H9 (cell line): ENCODE results near the gene ALDH2. TPM values are rescaled to one million over a fixed set of nuclear protein-coding genes. Genes with fewer than 3 reads are reported as not detected.
"Not testable (repeated sequence)": the region's sequence is repeated elsewhere in the genome, so short reads cannot be mapped to it uniquely, and the experiment has no call there.

Source experiments
- DNase-seq: peaks from one replicate; pipeline ENCODE4 v3.0.0-alpha.2; 2017
- H2AFZ ChIP-seq: one replicate; pipeline ENCODE4 v1.6.1; 2013; ENCODE audit warnings: mild to moderate bottlenecking, low read length, control low read depth, moderate library complexity
- H2AK5ac ChIP-seq: 2 replicates; pipeline ENCODE4 v1.6.1; 2013; ENCODE audit warnings: low read length, control low read depth, mixed read lengths; ENCODE audit not compliant: insufficient read length
- H2BK120ac ChIP-seq: one replicate; pipeline ENCODE4 v1.6.1; 2013; ENCODE audit warnings: low read depth, mild to moderate bottlenecking, low read length, control low read depth, inconsistent platforms; ENCODE audit not compliant: poor library complexity, severe bottlenecking
- H2BK12ac ChIP-seq: 2 replicates; pipeline ENCODE4 v1.6.1; 2013; ENCODE audit warnings: low read length, control low read depth, mixed read lengths, low read depth; ENCODE audit not compliant: insufficient read length
- H2BK15ac ChIP-seq: 2 replicates; pipeline ENCODE4 v1.6.1; 2013; ENCODE audit warnings: low read depth, low read length, control low read depth
- H2BK20ac ChIP-seq: one replicate; pipeline ENCODE4 v1.6.1; 2013; ENCODE audit warnings: low read depth, mild to moderate bottlenecking, low read length, control low read depth, inconsistent platforms; ENCODE audit not compliant: poor library complexity, severe bottlenecking
- H2BK5ac ChIP-seq: 2 replicates; pipeline ENCODE4 v1.6.1; 2013; ENCODE audit warnings: low read length, control low read depth, mixed read lengths; ENCODE audit not compliant: insufficient read length
- H3K14ac ChIP-seq: 2 replicates; pipeline ENCODE4 v1.6.1; 2013; ENCODE audit warnings: low read length, control low read depth; ENCODE audit not compliant: insufficient read depth
- H3K18ac ChIP-seq: 2 replicates; pipeline ENCODE4 v1.6.1; 2013; ENCODE audit warnings: low read depth, mild to moderate bottlenecking, mixed read lengths, low read length, control low read depth; ENCODE audit not compliant: insufficient read length
- H3K23ac ChIP-seq: 2 replicates; pipeline ENCODE4 v1.6.1; 2013; ENCODE audit warnings: low read length, control low read depth, mixed read lengths, low read depth; ENCODE audit not compliant: insufficient read length
- H3K23me2 ChIP-seq: 2 replicates; pipeline ENCODE4 v1.6.1; 2013; ENCODE audit warnings: low read depth, mild to moderate bottlenecking, mixed read lengths, low read length, control low read depth; ENCODE audit not compliant: insufficient read length, poor library complexity, severe bottlenecking
- H3K27ac ChIP-seq: 2 replicates; pipeline ENCODE4 v1.5.1; 2013; ENCODE audit warnings: low read length, control low read depth, mixed read lengths, low read depth; ENCODE audit not compliant: insufficient read length
- H3K27me3 ChIP-seq: 2 replicates; pipeline ENCODE4 v1.6.1; 2013; ENCODE audit warnings: low read length, control low read depth, inconsistent platforms; ENCODE audit not compliant: insufficient read depth
- H3K4ac ChIP-seq: 2 replicates; pipeline ENCODE4 v1.6.1; 2013; ENCODE audit warnings: low read depth, mild to moderate bottlenecking, control low read depth, inconsistent platforms, low read length, moderate library complexity
- H3K4me1 ChIP-seq: 2 replicates; pipeline ENCODE4 v1.6.1; 2013; ENCODE audit warnings: low read length, control low read depth, inconsistent platforms; ENCODE audit not compliant: insufficient read depth
- H3K4me2 ChIP-seq: 2 replicates; pipeline ENCODE4 v1.6.1; 2013; ENCODE audit warnings: low read length, control low read depth, mixed read lengths; ENCODE audit not compliant: insufficient read length, insufficient read depth
- H3K56ac ChIP-seq: 2 replicates; pipeline ENCODE4 v1.6.1; 2013; ENCODE audit warnings: low read depth, mild to moderate bottlenecking, mixed read lengths, low read length, control low read depth; ENCODE audit not compliant: insufficient read length
- H3K79me1 ChIP-seq: 2 replicates; pipeline ENCODE4 v1.6.1; 2013; ENCODE audit warnings: low read depth, mild to moderate bottlenecking, moderate library complexity, low read length, control low read depth, inconsistent platforms; ENCODE audit not compliant: insufficient read depth, poor library complexity, severe bottlenecking
- H3K79me2 ChIP-seq: 2 replicates; pipeline ENCODE4 v1.6.1; 2013; ENCODE audit warnings: low read length, control low read depth, inconsistent platforms; ENCODE audit not compliant: insufficient read depth
- H3K9ac ChIP-seq: 2 replicates; pipeline ENCODE4 v1.6.1; 2013; ENCODE audit warnings: low read length, control low read depth, mixed read lengths; ENCODE audit not compliant: insufficient read length; ENCODE audit errors: extremely low read depth
- H3K9me3 ChIP-seq: one replicate; pipeline ENCODE4 v1.6.1; 2013; ENCODE audit warnings: low read depth, low read length, inconsistent platforms; ENCODE audit not compliant: control insufficient read depth
- H3T11ph ChIP-seq: one replicate; pipeline ENCODE4 v1.6.1; 2013; ENCODE audit warnings: mild to moderate bottlenecking, low read length, control low read depth, inconsistent platforms
- H4K20me1 ChIP-seq: one replicate; pipeline ENCODE4 v1.6.1; 2013; ENCODE audit not compliant: control insufficient read depth, insufficient read length, insufficient read depth
- H4K5ac ChIP-seq: 2 replicates; pipeline ENCODE4 v1.6.1; 2013; ENCODE audit warnings: low read depth, mild to moderate bottlenecking, mixed read lengths, low read length, control low read depth; ENCODE audit not compliant: insufficient read length
- H4K8ac ChIP-seq: replicated peaks from 2 replicates; pipeline ENCODE4 v1.6.1; 2013; ENCODE audit warnings: low read length, control low read depth, mixed read lengths, low read depth; ENCODE audit not compliant: insufficient read length
- H4K91ac ChIP-seq: 2 replicates; pipeline ENCODE4 v1.6.1; 2013; ENCODE audit warnings: low read depth, mild to moderate bottlenecking, moderate library complexity, mixed read lengths, low read length, control low read depth; ENCODE audit not compliant: insufficient read length
- H3K27ac Mint-ChIP-seq, 3 experiments: 2 replicates in 2 of 3; 3 replicates in 1 of 3; pipeline ENCODE4 v1.8.0; 2020 to 2021; ENCODE audit warnings: mixed read lengths in 3 of 3, mild to moderate bottlenecking in 1 of 3, moderate library complexity in 1 of 3
- H3K27me3 Mint-ChIP-seq: 2 replicates; pipeline ENCODE4 v1.8.0; 2021; ENCODE audit warnings: low read depth, mild to moderate bottlenecking, moderate library complexity, mixed read lengths
- H3K36me3 Mint-ChIP-seq, 3 experiments: 2 replicates in 2 of 3; 3 replicates in 1 of 3; pipeline ENCODE4 v1.8.0; 2020 to 2021; ENCODE audit warnings: low read depth in 3 of 3, mixed read lengths in 3 of 3; ENCODE audit not compliant: insufficient read depth in 1 of 3
- H3K4me1 Mint-ChIP-seq, 2 experiments: 2 replicates each; pipeline ENCODE4 v1.8.0; 2020; ENCODE audit warnings: mixed read lengths in 2 of 2
- H3K4me3 Mint-ChIP-seq, 2 experiments: 2 replicates in 1 of 2; 3 replicates in 1 of 2; pipeline ENCODE4 v1.8.0; 2020 to 2021; ENCODE audit warnings: mild to moderate bottlenecking in 2 of 2, mixed read lengths in 2 of 2, moderate library complexity in 1 of 2
- H3K9me3 Mint-ChIP-seq, 2 experiments: 2 replicates in 1 of 2; 3 replicates in 1 of 2; pipeline ENCODE4 v1.8.0; 2020; ENCODE audit warnings: mild to moderate bottlenecking in 2 of 2, mixed read lengths in 2 of 2, moderate library complexity in 1 of 2
- CTCF ChIP-seq: fragments of 200-600 bp; sonication (generic); conservative IDR thresholded peaks from 3 replicates; pipeline ENCODE4 v1.8.0; 2021; ENCODE audit warnings: antibody characterized with exemption, mild to moderate bottlenecking
- WGBS: extraction: QIAGEN DNeasy Blood & Tissue Kit; methylation state at CpG from one replicate; pipeline ENCODE4 v1.1.7; 2013; ENCODE audit warnings: missing lambda C conversion rate, low lambda C conversion rate, mixed read lengths; ENCODE audit not compliant: insufficient read length; ENCODE audit errors: extremely low coverage; 5-methylcytosine and 5-hydroxymethylcytosine counted together
- total RNA-seq: library from RNA; stranded (reverse); gene quantifications from 2 replicates; pipeline ENCODE4 v1.2.1, GENCODE V29; 2021

The ALDH2 gene
- total RNA-seq, 1 experiment from 2014 or later: 44.0 TPM

DNA sequence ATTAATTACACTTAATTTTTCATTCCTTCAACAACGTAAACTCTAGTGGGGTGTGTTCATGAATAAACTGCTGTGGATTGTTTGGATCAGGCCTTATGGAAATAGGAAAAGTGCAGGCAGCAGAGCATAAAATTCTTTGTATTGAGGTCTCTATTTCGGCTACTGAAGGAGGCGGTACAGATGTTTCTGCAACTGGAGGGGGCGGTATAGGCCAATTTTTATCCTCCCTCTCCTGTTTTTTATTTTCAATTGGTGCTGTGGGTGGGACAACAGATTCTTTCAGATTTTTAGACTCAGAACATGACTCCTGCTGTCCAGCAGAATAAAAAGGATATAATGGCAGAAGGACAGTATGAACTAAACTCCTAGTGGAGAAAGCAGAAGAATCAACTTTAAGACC is 57.6 kb downstream of the ALDH2 start:
- WGBS: no CpG with 5 or more reads among the region's 4 CpGs

More for the DNA sequence above, 57.6 kb downstream of the ALDH2 start:
- H3K27me3 Mint-ChIP-seq, H2AFZ ChIP-seq, H4K8ac ChIP-seq, H2BK20ac ChIP-seq, H3K9ac ChIP-seq, H3K4me3 Mint-ChIP-seq, H3K27ac ChIP-seq, H4K91ac ChIP-seq, H3K27me3 ChIP-seq, H2AK5ac ChIP-seq, DNase-seq, H4K20me1 ChIP-seq, H3K4ac ChIP-seq, H3K79me2 ChIP-seq, H3K4me2 ChIP-seq, H3K9me3 ChIP-seq, H3K23me2 ChIP-seq, H3K18ac ChIP-seq, H3K56ac ChIP-seq, H3K79me1 ChIP-seq, H2BK12ac ChIP-seq, H2BK5ac ChIP-seq, H3K23ac ChIP-seq, H2BK15ac ChIP-seq, H3K27ac Mint-ChIP-seq, H3T11ph ChIP-seq, H3K36me3 Mint-ChIP-seq, H4K5ac ChIP-seq, H3K14ac ChIP-seq, H3K4me1 ChIP-seq, H2BK120ac ChIP-seq: not testable (repeated sequence)
- TF ChIP-seq CTCF: peak; percentile 77
- Mint-ChIP-seq H3K9me3 (peaks cover 4 to 13% of the 10 kb centered on the region in 2 experiments; a peak in 3 of 5 replicates), H3K4me1 (peaks cover 51% of the 10 kb centered on the region in 2 experiments)
